NK-92 (cell line): ENCODE results near the gene SOX15.
A peak's percentile ranks its signal among the peaks of the same experiment; 100 is the strongest.
"Not testable (repeated sequence)": the region's sequence is repeated elsewhere in the genome, so short reads cannot be mapped to it uniquely, and the experiment has no call there.

ENCODE experiments used
- DNase-seq: peaks from one replicate; lab custom pipeline; 2025; ENCODE audit not compliant: unreplicated experiment; lab: John Stamatoyannopoulos, UW

Gene SOX15

GRCh38 chr17:7611635-7612293, 21.9 kb upstream of the SOX15 start:
- DNase-seq, result no peak

- no peak for DNase-seq
Observed at GRCh38 chr17:7610641-7611040, 20.7 kb upstream of the SOX15 start.

GRCh38 chr17:7606280-7606679, 16.4 kb upstream of the SOX15 start:
- DNase-seq, result no peak

GRCh38 chr17:7597561-7597960, 7.7 kb upstream of the SOX15 start:
- DNase-seq, result not testable (repeated sequence)

GRCh38 chr17:7593296-7593695, 3.4 kb upstream of the SOX15 start:
- DNase-seq, result no peak

GRCh38 chr17:7592422-7593021, 2.6 kb upstream of the SOX15 start:
- no peak for DNase-seq

GRCh38 chr17:7591596-7591995, 1.7 kb upstream of the SOX15 start:
- DNase-seq, result no peak

- DNase-seq, result no peak
Observed at GRCh38 chr17:7590743-7591142, 849 bp upstream of the SOX15 start.

- no peak for DNase-seq
Observed at GRCh38 chr17:7589204-7589868, 558 bp downstream of the SOX15 start.

GRCh38 chr17:7588553-7589203, 1.2 kb downstream of the SOX15 start:
- no peak for DNase-seq

- no peak for DNase-seq
Observed at GRCh38 chr17:7587420-7588151, 2.3 kb downstream of the SOX15 start.

- DNase-seq, result no peak
Observed at GRCh38 chr17:7586673-7587419, 3.0 kb downstream of the SOX15 start.

GRCh38 chr17:7583253-7584109, 6.4 kb downstream of the SOX15 start, which contains the start of gene MPDU1:
Gene MPDU1 (plus strand): TSS chr17:7583852. CDS start chr17:7583863, 11 bp downstream.
- DNase-seq, result peak; percentile 36

- no peak for DNase-seq
Observed at GRCh38 chr17:7582396-7583252, 7.3 kb downstream of the SOX15 start.

- no peak for DNase-seq
Observed at GRCh38 chr17:7580604-7581575, 9.0 kb downstream of the SOX15 start.

- DNase-seq, result no peak
Observed at GRCh38 chr17:7579834-7580603, 9.9 kb downstream of the SOX15 start.
